HCT116 (cell line): ENCODE data around the gene AK5. TPM values are rescaled to one million over a fixed set of nuclear protein-coding genes. Genes with fewer than 3 reads are reported as not detected.

Source experiments
- ATAC-seq: fragments of 200-7000 bp; cut with Tn5 transposase; 2 replicates; pipeline ENCODE4 v1.9.1; 2020; ENCODE audit warnings: mild to moderate bottlenecking, moderate library complexity
- BruUV-seq: library from RNA; stranded (reverse); fragments of 400-500 nt; replicated peaks from 2 replicates; lab custom pipeline; 2021; lab: Mats Ljungman, UMichigan
- CTCF ChIA-PET: fragments of 300-600 bp; sonication (Branson Sonifier 250); formaldehyde crosslinking; loops from one replicate; lab custom pipeline; 2021; ENCODE audit warnings: antibody characterized with exemption; lab: Charles Lee
- POLR2A ChIA-PET: fragments of 300-600, 350-600 bp; sonication (Branson Sonifier 250); formaldehyde crosslinking; loops from one replicate; lab custom pipeline; 2021; ENCODE audit warnings: antibody characterized with exemption; lab: Charles Lee
- RAD21 ChIA-PET, 2 experiments: fragments of 300-600 bp; sonication (Branson Sonifier 250); formaldehyde crosslinking; loops; one replicate each; lab custom pipeline; 2023; ENCODE audit warnings: low total read pairs in 2 of 2; ENCODE audit not compliant: uncharacterized antibody in 2 of 2, unreplicated experiment in 2 of 2, low non-redundant PET in 1 of 2; lab: Charles Lee
- DNase-seq: peaks from one replicate; pipeline ENCODE4 v3.0.0-alpha.2; 2010; ENCODE audit warnings: low read depth, low spot score
- H2AFZ ChIP-seq: fragments of 200-600 bp; shearing (Covaris generic), sonication (generic); 2 replicates; pipeline ENCODE4 v1.6.1; 2017; ENCODE audit warnings: low read depth, mixed run types, mixed read lengths, antibody characterized with exemption, low read length; ENCODE audit not compliant: poor library complexity, severe bottlenecking
- H3K27ac ChIP-seq: 2 replicates; pipeline ENCODE4 v1.5.1; 2012; ENCODE audit warnings: low read depth, low read length
- H3K27me3 ChIP-seq: fragments of 200-600 bp; sonication (generic); 2 replicates; pipeline ENCODE4 v1.6.1; 2016; ENCODE audit warnings: mixed run types, low read length, mixed read lengths; ENCODE audit not compliant: insufficient read depth
- H3K36me3 ChIP-seq, 2 experiments: fragments of 200-500 bp in 1 of 2; fragments of 200-600 bp in 1 of 2; sonication (Bioruptor generic) in 1 of 2; sonication (generic) in 1 of 2; 2 replicates each; pipeline versions ENCODE4 v1.5.1 to v1.6.1; 2014 to 2016; ENCODE audit warnings: low read length in 2 of 2, inconsistent platforms in 1 of 2, mixed read lengths in 1 of 2, mixed run types in 1 of 2; ENCODE audit not compliant: insufficient read depth in 2 of 2, control insufficient read depth in 1 of 2
- H3K4me1 ChIP-seq, 2 experiments: fragments of 200-600 bp in 1 of 2; sonication (generic) in 1 of 2; 2 replicates each; pipeline versions ENCODE4 v1.5.1 to v1.6.1; 2012 to 2017; ENCODE audit warnings: low read length in 2 of 2, inconsistent platforms in 1 of 2, mild to moderate bottlenecking in 1 of 2, mixed read lengths in 1 of 2, mixed run types in 1 of 2, moderate library complexity in 1 of 2; ENCODE audit not compliant: insufficient read depth in 2 of 2, control insufficient read depth in 1 of 2
- H3K4me2 ChIP-seq: fragments of 200-600 bp; sonication (generic); 2 replicates; pipeline ENCODE4 v1.6.1; 2017; ENCODE audit warnings: mixed run types, low read length, mixed read lengths
- H3K4me3 ChIP-seq, 2 experiments: fragments of 200-600 bp in 1 of 2; sonication (generic) in 1 of 2; replicated peaks in 1 of 2; 2 replicates each; pipeline ENCODE4 v1.5.1; 2011 to 2016; ENCODE audit warnings: low read length in 2 of 2, control low read depth in 1 of 2, low read depth in 1 of 2, mild to moderate bottlenecking in 1 of 2, mixed read lengths in 1 of 2, mixed run types in 1 of 2
- H3K79me2 ChIP-seq: fragments of 200-600 bp; sonication (generic); 2 replicates; pipeline ENCODE4 v1.6.1; 2017; ENCODE audit warnings: mild to moderate bottlenecking, mixed run types, low read length, moderate library complexity, mixed read lengths; ENCODE audit not compliant: insufficient read depth
- H3K9ac ChIP-seq: fragments of 200-600 bp; sonication (generic); 2 replicates; pipeline ENCODE4 v1.6.1; 2016; ENCODE audit warnings: low read length, mixed read lengths
- H3K9me2 ChIP-seq: fragments of 200-600 bp; sonication (generic), shearing (Covaris generic); 2 replicates; pipeline ENCODE4 v1.6.1; 2017; ENCODE audit warnings: mixed run types, mild to moderate bottlenecking, moderate library complexity; ENCODE audit not compliant: insufficient read depth
- H3K9me3 ChIP-seq, 2 experiments: fragments of 200-500 bp in 1 of 2; fragments of 200-600 bp in 1 of 2; sonication (Bioruptor generic) in 1 of 2; sonication (generic) in 1 of 2; 2 replicates each; pipeline ENCODE4 v1.6.1; 2014 to 2017; ENCODE audit warnings: low read length in 2 of 2, mixed read lengths in 2 of 2, inconsistent platforms in 1 of 2, low read depth in 1 of 2, mild to moderate bottlenecking in 1 of 2, mixed run types in 1 of 2, moderate library complexity in 1 of 2; ENCODE audit not compliant: control insufficient read depth in 1 of 2, insufficient read depth in 1 of 2
- H4K20me1 ChIP-seq: fragments of 200-600 bp; sonication (generic), shearing (Covaris generic); 2 replicates; pipeline ENCODE4 v1.6.1; 2017; ENCODE audit warnings: mixed run types, mild to moderate bottlenecking, moderate library complexity; ENCODE audit not compliant: insufficient read depth
- CBX3 ChIP-seq: IDR thresholded peaks from 2 replicates; pipeline ENCODE4 v1.6.1; 2012; ENCODE audit warnings: low read depth
- ELF1 ChIP-seq: IDR thresholded peaks from 2 replicates; pipeline ENCODE4 v1.6.1; 2012; ENCODE audit warnings: low read depth, borderline replicate concordance
- EZH2 ChIP-seq: fragments of 200-600 bp; sonication (generic); IDR thresholded peaks from 2 replicates; pipeline ENCODE4 v1.6.1; 2017; ENCODE audit warnings: antibody characterized with exemption, mixed run types
- FOSL1 ChIP-seq: IDR thresholded peaks from 2 replicates; pipeline ENCODE4 v1.6.1; 2012; ENCODE audit warnings: low read depth
- SIN3A ChIP-seq: IDR thresholded peaks from 2 replicates; pipeline ENCODE4 v1.6.1; 2012; ENCODE audit warnings: low read depth
- SRF ChIP-seq: IDR thresholded peaks from 2 replicates; pipeline ENCODE4 v1.6.1; 2012; ENCODE audit warnings: low read depth
- TCF7L2 ChIP-seq: IDR thresholded peaks from 2 replicates; pipeline ENCODE4 v1.7.0; 2011; ENCODE audit warnings: borderline replicate concordance, inconsistent platforms; ENCODE audit not compliant: insufficient read depth, insufficient read length; ENCODE audit errors: extremely low read depth
- YY1 ChIP-seq: IDR thresholded peaks from 2 replicates; pipeline ENCODE4 v1.6.1; 2011; ENCODE audit warnings: low read length, low read depth, moderate library complexity, mild to moderate bottlenecking; ENCODE audit not compliant: insufficient replicate concordance; ENCODE audit errors: extremely low read depth
- ZFX ChIP-seq: fragments of 450-650 bp; IDR thresholded peaks from 2 replicates; pipeline ENCODE4 v1.6.1; 2017
- ZNF274 ChIP-seq: fragments of 200-500 bp; sonication (Bioruptor generic); IDR thresholded peaks from 2 replicates; pipeline ENCODE4 v1.6.1; 2014; ENCODE audit warnings: mild to moderate bottlenecking, low read depth, low read length, inconsistent platforms
- intact Hi-C: fragments of 100-400 bp; cut with micrococcal nuclease; formaldehyde crosslinking; loops from 2 replicates; pipeline ENCODE4 v1.10.0; 2022
- total RNA-seq: library from RNA; stranded (reverse); gene quantifications from one replicate; pipeline ENCODE4 v1.2.1, GENCODE V29; 2021; ENCODE audit not compliant: unreplicated experiment
- TF ChIP-seq, protein P1 (sequence below): IDR thresholded peaks from 2 replicates; pipeline ENCODE4 v1.6.1; 2012
- TF ChIP-seq, protein P2 (sequence below): IDR thresholded peaks from 2 replicates; pipeline ENCODE4 v1.6.1; 2011; ENCODE audit warnings: mild to moderate bottlenecking, low read length, moderate library complexity; ENCODE audit not compliant: insufficient replicate concordance; ENCODE audit errors: extremely low read depth
- TF ChIP-seq, protein P3 (sequence below), 3 experiments: fragments of 200-600 bp in 1 of 3; sonication (generic) in 1 of 3; IDR thresholded peaks in 2 of 3; conservative IDR thresholded peaks in 1 of 3; 2 replicates each; pipeline ENCODE4 v1.5.1; 2012 to 2017; ENCODE audit warnings: low read depth in 2 of 3, low read length in 2 of 3, antibody characterized with exemption in 1 of 3, borderline replicate concordance in 1 of 3, control low read depth in 1 of 3, mild to moderate bottlenecking in 1 of 3, mixed read lengths in 1 of 3, mixed run types in 1 of 3, moderate library complexity in 1 of 3; ENCODE audit not compliant: insufficient read depth in 1 of 3

Gene AK5
- total RNA-seq, 1 experiment from 2014 or later = 0.22 TPM

DNA sequence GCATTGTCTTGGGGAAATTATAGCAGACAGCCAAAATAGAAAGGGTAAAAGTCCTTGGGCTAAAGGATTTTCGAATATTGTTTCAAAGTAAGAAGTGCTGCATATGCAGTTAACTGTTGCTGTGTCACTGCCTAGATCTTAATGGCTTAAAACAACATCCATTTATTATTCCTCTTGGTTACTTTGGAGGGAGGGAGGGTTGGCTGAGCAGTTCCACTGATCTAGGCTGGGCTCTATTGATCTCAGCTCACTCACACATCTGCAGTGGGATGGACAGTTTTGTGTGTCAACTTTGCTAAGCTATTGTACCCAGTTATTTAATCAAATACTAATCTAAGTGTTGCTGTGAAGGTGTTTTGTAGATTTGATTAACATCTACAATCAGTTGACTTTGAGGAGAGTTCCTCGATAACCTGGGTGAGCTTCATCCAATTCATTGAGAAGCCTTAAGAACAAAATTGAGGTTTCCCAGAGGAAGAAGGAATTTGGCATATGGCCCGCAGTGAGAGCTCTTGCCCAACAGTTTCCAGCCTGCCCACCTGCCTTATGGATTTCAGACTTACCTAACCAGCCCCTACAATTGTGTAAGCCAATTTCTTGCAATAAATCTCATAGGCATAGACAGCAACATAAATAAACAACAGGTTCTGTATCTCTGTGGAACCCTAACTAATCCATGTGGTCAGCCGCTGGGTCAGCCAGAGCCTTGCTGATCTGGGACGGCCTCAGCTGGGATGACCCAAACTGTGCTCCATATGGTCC, 187.3 kb downstream of the AK5 start:
- Histone ChIP-seq H4K20me1 (no peaks in the 10 kb centered on the region), H2AFZ (no peak overlapping the region), H3K27me3 (no peaks in the 10 kb centered on the region), H3K4me3 (no peak overlapping the region), H3K36me3 (no peaks in the 10 kb centered on the region), H3K4me1 (no peaks in the 10 kb centered on the region), H3K4me2 (no peak overlapping the region), H3K79me2 (no peaks in the 10 kb centered on the region), H3K27ac (no peak overlapping the region), H3K9me2 (no peaks in the 10 kb centered on the region), H3K9ac (no peak overlapping the region), H3K9me3 (no peaks in the 10 kb centered on the region)
- ChIA-PET POLR2A (no interaction called here), CTCF (no interaction called here), RAD21 (no interaction called here)
- DNase-seq = no peak
- intact Hi-C loops = no loop called here
- no TSS peak for BruUV-seq
- no peak for ATAC-seq
- TF ChIP-seq ELF1 = no peak
- TF ChIP-seq EZH2 = no peak
- TF ChIP-seq TCF7L2 = no peak
- TF ChIP-seq CBX3 = no peak
- TF ChIP-seq, protein P1, sequence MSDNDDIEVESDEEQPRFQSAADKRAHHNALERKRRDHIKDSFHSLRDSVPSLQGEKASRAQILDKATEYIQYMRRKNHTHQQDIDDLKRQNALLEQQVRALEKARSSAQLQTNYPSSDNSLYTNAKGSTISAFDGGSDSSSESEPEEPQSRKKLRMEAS = no peak
- TF ChIP-seq ZNF274 = no peak
- no peak for TF ChIP-seq FOSL1
- TF ChIP-seq SIN3A = no peak
- no peak for TF ChIP-seq SRF
- TF ChIP-seq, protein P2, sequence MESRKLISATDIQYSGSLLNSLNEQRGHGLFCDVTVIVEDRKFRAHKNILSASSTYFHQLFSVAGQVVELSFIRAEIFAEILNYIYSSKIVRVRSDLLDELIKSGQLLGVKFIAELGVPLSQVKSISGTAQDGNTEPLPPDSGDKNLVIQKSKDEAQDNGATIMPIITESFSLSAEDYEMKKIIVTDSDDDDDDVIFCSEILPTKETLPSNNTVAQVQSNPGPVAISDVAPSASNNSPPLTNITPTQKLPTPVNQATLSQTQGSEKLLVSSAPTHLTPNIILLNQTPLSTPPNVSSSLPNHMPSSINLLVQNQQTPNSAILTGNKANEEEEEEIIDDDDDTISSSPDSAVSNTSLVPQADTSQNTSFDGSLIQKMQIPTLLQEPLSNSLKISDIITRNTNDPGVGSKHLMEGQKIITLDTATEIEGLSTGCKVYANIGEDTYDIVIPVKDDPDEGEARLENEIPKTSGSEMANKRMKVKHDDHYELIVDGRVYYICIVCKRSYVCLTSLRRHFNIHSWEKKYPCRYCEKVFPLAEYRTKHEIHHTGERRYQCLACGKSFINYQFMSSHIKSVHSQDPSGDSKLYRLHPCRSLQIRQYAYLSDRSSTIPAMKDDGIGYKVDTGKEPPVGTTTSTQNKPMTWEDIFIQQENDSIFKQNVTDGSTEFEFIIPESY = no peak
- TF ChIP-seq YY1 = no peak
- TF ChIP-seq ZFX = no peak
- TF ChIP-seq, protein P3, sequence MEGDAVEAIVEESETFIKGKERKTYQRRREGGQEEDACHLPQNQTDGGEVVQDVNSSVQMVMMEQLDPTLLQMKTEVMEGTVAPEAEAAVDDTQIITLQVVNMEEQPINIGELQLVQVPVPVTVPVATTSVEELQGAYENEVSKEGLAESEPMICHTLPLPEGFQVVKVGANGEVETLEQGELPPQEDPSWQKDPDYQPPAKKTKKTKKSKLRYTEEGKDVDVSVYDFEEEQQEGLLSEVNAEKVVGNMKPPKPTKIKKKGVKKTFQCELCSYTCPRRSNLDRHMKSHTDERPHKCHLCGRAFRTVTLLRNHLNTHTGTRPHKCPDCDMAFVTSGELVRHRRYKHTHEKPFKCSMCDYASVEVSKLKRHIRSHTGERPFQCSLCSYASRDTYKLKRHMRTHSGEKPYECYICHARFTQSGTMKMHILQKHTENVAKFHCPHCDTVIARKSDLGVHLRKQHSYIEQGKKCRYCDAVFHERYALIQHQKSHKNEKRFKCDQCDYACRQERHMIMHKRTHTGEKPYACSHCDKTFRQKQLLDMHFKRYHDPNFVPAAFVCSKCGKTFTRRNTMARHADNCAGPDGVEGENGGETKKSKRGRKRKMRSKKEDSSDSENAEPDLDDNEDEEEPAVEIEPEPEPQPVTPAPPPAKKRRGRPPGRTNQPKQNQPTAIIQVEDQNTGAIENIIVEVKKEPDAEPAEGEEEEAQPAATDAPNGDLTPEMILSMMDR (IDR thresholded peaks at IDR 0.05 in 2 of 3, conservative IDR thresholded peaks at IDR 0.05 in 1 of 3; ENCODE audit: borderline replicate concordance in 1 of 3, insufficient read depth in 1 of 3, low read depth in 2 of 3, low read length in 2 of 3) = no peak
